Right lobe of liver (tissue), 4 donors: ENCODE data around the gene CEP76.

Source experiments
- CTCF ChIP-seq, 4 donors: fragments of 200-600 bp in 3 of 4; fragments of 450-650 bp in 1 of 4; IDR thresholded peaks; one replicate each; pipeline versions ENCODE4 v1.5.1 to v1.8.0; 2016 to 2022; ENCODE audit warnings: antibody characterized with exemption in 4 of 4, mild to moderate bottlenecking in 2 of 4
- POLR2A ChIP-seq: fragments of 450-650 bp; IDR thresholded peaks from one replicate; pipeline ENCODE4 v1.6.1; 2017; ENCODE audit warnings: antibody characterized with exemption, mild to moderate bottlenecking
- donor health status: DM: no; HTN: no; CAD: no.
- donor health status: DM: no; HTN: no; CAD: no.
- donor health status: DM: no; HTN: yes; CAD: no.

- TF ChIP-seq POLR2A (no peak), CTCF (IDR thresholded peaks at IDR 0.05) (no peak)
Observed at GRCh38 chr18:12749121-12749520, 46.6 kb upstream of the CEP76 start.
